Measurements from ENCODE around the gene PDLIM3. TPM values are rescaled to one million over a fixed set of nuclear protein-coding genes. Genes with fewer than 3 reads are reported as not detected.
A peak's percentile ranks its signal among the peaks of the same experiment; 100 is the strongest.
"Not testable (repeated sequence)": the region's sequence is repeated elsewhere in the genome, so short reads cannot be mapped to it uniquely, and the experiment has no call there.

PDLIM3 gene
- total RNA-seq, 2 donors from 2014 or later: 835 to 1,176 TPM

GRCh38 chr4:185512516-185512915 is 22.8 kb downstream of the PDLIM3 start:
- ATAC-seq (ENCODE audit: insufficient number of reproducible peaks, low FRiP score, low read depth) (no peak), DNase-seq (ENCODE audit: low spot score) (no peak)
- Histone ChIP-seq H3K4me1 (ENCODE audit: control insufficient read depth in 1 of 2, low read depth in 2 of 2) (peaks cover 6 to 44% of the 10 kb centered on the region in 2 donors), H3K27me3 (replicated peaks; ENCODE audit: insufficient read depth) (no peaks in the 10 kb centered on the region), H3K4me3 (no peak overlapping the region), H3K9me3 (no peaks in the 10 kb centered on the region), H3K27ac (peak overlapping the region; percentile 33 to 48), H3K36me3 (peaks cover 20% of the 10 kb centered on the region)
- TF ChIP-seq CTCF (IDR thresholded peaks at IDR 0.05): no peak

GRCh38 chr4:185511243-185511642 is 24.1 kb downstream of the PDLIM3 start:
- H3K4me3 ChIP-seq; DNase-seq (ENCODE audit: low spot score); H3K27me3 ChIP-seq (replicated peaks; ENCODE audit: insufficient read depth); H3K9me3 ChIP-seq; ATAC-seq (ENCODE audit: insufficient number of reproducible peaks, low FRiP score, low read depth): not testable (repeated sequence)
- peak overlapping the region; percentile 13 to 40 for H3K27ac ChIP-seq
- peaks cover 16% of the 10 kb centered on the region for H3K36me3 ChIP-seq
- peaks cover 6 to 36% of the 10 kb centered on the region in 2 donors for H3K4me1 ChIP-seq (ENCODE audit: control insufficient read depth in 1 of 2, low read depth in 2 of 2)

GRCh38 chr4:185510806-185511205 is 24.5 kb downstream of the PDLIM3 start:
- Histone ChIP-seq H3K9me3 (no peaks in the 10 kb centered on the region), H3K4me3 (no peak overlapping the region), H3K4me1 (ENCODE audit: control insufficient read depth in 1 of 2, low read depth in 2 of 2) (peaks cover 6 to 36% of the 10 kb centered on the region in 2 donors), H3K27ac (peak overlapping the region in 1 of 2 donors; percentile 2), H3K36me3 (peaks cover 20% of the 10 kb centered on the region), H3K27me3 (replicated peaks; ENCODE audit: insufficient read depth) (no peaks in the 10 kb centered on the region)
- no peak for TF ChIP-seq CTCF (IDR thresholded peaks at IDR 0.05)
- DNase-seq (ENCODE audit: low spot score) (no peak), ATAC-seq (ENCODE audit: insufficient number of reproducible peaks, low FRiP score, low read depth) (no peak)

- Histone ChIP-seq H3K4me3 (no peak overlapping the region), H3K4me1 (ENCODE audit: control insufficient read depth in 1 of 2, low read depth in 2 of 2) (peaks cover 3 to 28% of the 10 kb centered on the region in 2 donors), H3K9me3 (no peaks in the 10 kb centered on the region), H3K27me3 (replicated peaks; ENCODE audit: insufficient read depth) (no peaks in the 10 kb centered on the region), H3K27ac (peak overlapping the region in 1 of 2 donors; percentile 2), H3K36me3 (peaks cover 13% of the 10 kb centered on the region)
- no peak for TF ChIP-seq CTCF (IDR thresholded peaks at IDR 0.05)
- DNase-seq (ENCODE audit: low spot score) (no peak), ATAC-seq (ENCODE audit: insufficient number of reproducible peaks, low FRiP score, low read depth) (no peak)
These were observed 27.1 kb downstream of the PDLIM3 start for GRCh38 chr4:185508181-185508580.

GRCh38 chr4:185506422-185506821 is 28.9 kb downstream of the PDLIM3 start:
- Histone ChIP-seq H3K9me3 (no peaks in the 10 kb centered on the region), H3K36me3 (peaks cover 28% of the 10 kb centered on the region), H3K4me3 (no peak overlapping the region), H3K27me3 (replicated peaks; ENCODE audit: insufficient read depth) (no peaks in the 10 kb centered on the region), H3K4me1 (ENCODE audit: control insufficient read depth in 1 of 2, low read depth in 2 of 2) (peaks cover 0 to 14% of the 10 kb centered on the region in 2 donors), H3K27ac (peak overlapping the region; percentile 63 to 81)
- TF ChIP-seq CTCF (IDR thresholded peaks at IDR 0.05): no peak
- DNase-seq (ENCODE audit: low spot score): no peak
- ATAC-seq (ENCODE audit: insufficient number of reproducible peaks, low FRiP score, low read depth): no peak

Measured in thoracic aorta (tissue), 2 donors.